DOHH2 (cell line): ENCODE measurements around the gene SEPTIN1.

ENCODE experiments used
- H3F3A ChIP-seq: fragments of 200-600 bp; sonication (generic), shearing (Covaris generic); 2 replicates; pipeline ENCODE4 v1.6.0; 2016; ENCODE audit warnings: antibody characterized with exemption, mild to moderate bottlenecking; ENCODE audit not compliant: control insufficient read depth, insufficient read depth
- H3K27ac ChIP-seq: fragments of 200-600 bp; sonication (generic); 2 replicates; pipeline ENCODE4 v1.5.1; 2014; ENCODE audit warnings: low read depth, mild to moderate bottlenecking, low read length, moderate library complexity
- H3K27me3 ChIP-seq: fragments of 200-600 bp; sonication (generic); 2 replicates; pipeline ENCODE4 v1.6.1; 2014; ENCODE audit warnings: mild to moderate bottlenecking, low read length, mixed read lengths; ENCODE audit not compliant: control insufficient read depth
- H3K36me3 ChIP-seq: fragments of 200-600 bp; sonication (generic); 2 replicates; pipeline ENCODE4 v1.6.1; 2014; ENCODE audit warnings: mild to moderate bottlenecking, low read length, moderate library complexity, mixed read lengths; ENCODE audit not compliant: control insufficient read depth
- H3K4me1 ChIP-seq: fragments of 200-600 bp; sonication (generic); 2 replicates; pipeline ENCODE4 v1.6.1; 2014; ENCODE audit warnings: mild to moderate bottlenecking, low read length, mixed read lengths; ENCODE audit not compliant: control insufficient read depth
- H3K4me2 ChIP-seq: fragments of 200-600 bp; sonication (generic); 2 replicates; pipeline ENCODE4 v1.6.0; 2014; ENCODE audit warnings: mild to moderate bottlenecking, low read length, moderate library complexity
- H3K4me3 ChIP-seq: fragments of 200-600 bp; sonication (generic); 2 replicates; pipeline ENCODE4 v1.5.1; 2014; ENCODE audit warnings: mild to moderate bottlenecking, low read length, mixed read lengths
- H3K79me2 ChIP-seq: fragments of 200-600 bp; sonication (generic); 2 replicates; pipeline ENCODE4 v1.6.1; 2014; ENCODE audit warnings: mild to moderate bottlenecking, low read length, mixed read lengths; ENCODE audit not compliant: control insufficient read depth
- H3K9me2 ChIP-seq: fragments of 200-600 bp; sonication (generic); replicated peaks from 2 replicates; pipeline ENCODE4 v1.6.1; 2014; ENCODE audit warnings: mild to moderate bottlenecking, low read length, mixed read lengths; ENCODE audit not compliant: control insufficient read depth
- H3K9me3 ChIP-seq: fragments of 200-600 bp; sonication (generic); 2 replicates; pipeline ENCODE4 v1.6.1; 2014; ENCODE audit warnings: antibody characterized with exemption, low read length, mixed read lengths; ENCODE audit not compliant: control insufficient read depth, insufficient read depth
- H4K20me1 ChIP-seq: fragments of 200-600 bp; sonication (generic); 2 replicates; pipeline ENCODE4 v1.6.0; 2014; ENCODE audit warnings: low read depth, mild to moderate bottlenecking, antibody characterized with exemption, low read length, moderate library complexity; ENCODE audit not compliant: control insufficient read depth, insufficient read depth
- EZH2phosphoT487 ChIP-seq: fragments of 200-600 bp; sonication (generic); IDR thresholded peaks from 2 replicates; pipeline ENCODE4 v1.6.1; 2017; ENCODE audit warnings: borderline replicate concordance, mild to moderate bottlenecking, antibody characterized with exemption, low read length, moderate library complexity, mixed read lengths
- TF ChIP-seq, protein P1 (sequence below): fragments of 200-600 bp; sonication (generic); IDR thresholded peaks from one replicate; pipeline ENCODE4 v1.5.1; 2014; ENCODE audit warnings: antibody characterized with exemption, mild to moderate bottlenecking, low read depth, low read length; ENCODE audit not compliant: poor library complexity, severe bottlenecking

Gene SEPTIN1

GRCh38 chr16:30377812-30378235, 4.5 kb downstream of the SEPTIN1 start:
- peak overlapping the region; percentile 99 for H3K4me3 ChIP-seq
- H3K27ac ChIP-seq: peak overlapping the region; percentile 97
- peaks cover 58% of the 10 kb centered on the region for H3K4me1 ChIP-seq
- H3K9me3 ChIP-seq: no peaks in the 10 kb centered on the region
- peaks cover 43% of the 10 kb centered on the region for H3K79me2 ChIP-seq
- TF ChIP-seq, protein P1, sequence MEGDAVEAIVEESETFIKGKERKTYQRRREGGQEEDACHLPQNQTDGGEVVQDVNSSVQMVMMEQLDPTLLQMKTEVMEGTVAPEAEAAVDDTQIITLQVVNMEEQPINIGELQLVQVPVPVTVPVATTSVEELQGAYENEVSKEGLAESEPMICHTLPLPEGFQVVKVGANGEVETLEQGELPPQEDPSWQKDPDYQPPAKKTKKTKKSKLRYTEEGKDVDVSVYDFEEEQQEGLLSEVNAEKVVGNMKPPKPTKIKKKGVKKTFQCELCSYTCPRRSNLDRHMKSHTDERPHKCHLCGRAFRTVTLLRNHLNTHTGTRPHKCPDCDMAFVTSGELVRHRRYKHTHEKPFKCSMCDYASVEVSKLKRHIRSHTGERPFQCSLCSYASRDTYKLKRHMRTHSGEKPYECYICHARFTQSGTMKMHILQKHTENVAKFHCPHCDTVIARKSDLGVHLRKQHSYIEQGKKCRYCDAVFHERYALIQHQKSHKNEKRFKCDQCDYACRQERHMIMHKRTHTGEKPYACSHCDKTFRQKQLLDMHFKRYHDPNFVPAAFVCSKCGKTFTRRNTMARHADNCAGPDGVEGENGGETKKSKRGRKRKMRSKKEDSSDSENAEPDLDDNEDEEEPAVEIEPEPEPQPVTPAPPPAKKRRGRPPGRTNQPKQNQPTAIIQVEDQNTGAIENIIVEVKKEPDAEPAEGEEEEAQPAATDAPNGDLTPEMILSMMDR: no peak
- TF ChIP-seq EZH2phosphoT487: no peak
- no peaks in the 10 kb centered on the region for H3K9me2 ChIP-seq
- no peaks in the 10 kb centered on the region for H3K27me3 ChIP-seq
- no peaks in the 10 kb centered on the region for H4K20me1 ChIP-seq
- peaks cover 20% of the 10 kb centered on the region for H3F3A ChIP-seq
- peaks cover 35% of the 10 kb centered on the region for H3K36me3 ChIP-seq
- peak overlapping the region; percentile 97 for H3K4me2 ChIP-seq

GRCh38 chr16:30377050-30377811, 5.1 kb downstream of the SEPTIN1 start:
- Histone ChIP-seq H3F3A (peaks cover 20% of the 10 kb centered on the region), H3K9me2 (no peaks in the 10 kb centered on the region), H3K4me3 (peak overlapping the region; percentile 99), H3K79me2 (peaks cover 40% of the 10 kb centered on the region), H3K4me2 (peak overlapping the region; percentile 97), H3K4me1 (peaks cover 58% of the 10 kb centered on the region), H3K27me3 (no peaks in the 10 kb centered on the region), H3K9me3 (no peaks in the 10 kb centered on the region), H4K20me1 (no peaks in the 10 kb centered on the region), H3K36me3 (peaks cover 34% of the 10 kb centered on the region), H3K27ac (peak overlapping the region; percentile 97)
- TF ChIP-seq EZH2phosphoT487: no peak
- TF ChIP-seq, protein P1: no peak

- Histone ChIP-seq H3K9me2 (no peaks in the 10 kb centered on the region), H3K4me3 (no peak overlapping the region), H3K79me2 (peaks cover 32% of the 10 kb centered on the region), H3K4me2 (peak overlapping the region; percentile 97; the same call in 1 of the 2 replicates), H3K27me3 (no peaks in the 10 kb centered on the region), H3K27ac (no peak overlapping the region), H3K9me3 (no peaks in the 10 kb centered on the region), H4K20me1 (no peaks in the 10 kb centered on the region), H3K36me3 (peaks cover 30% of the 10 kb centered on the region), H3F3A (peaks cover 20% of the 10 kb centered on the region), H3K4me1 (peaks cover 58% of the 10 kb centered on the region)
- TF ChIP-seq, protein P1: no peak
- TF ChIP-seq EZH2phosphoT487: no peak
Observed at GRCh38 chr16:30376461-30376902, 5.9 kb downstream of the SEPTIN1 start.
